Measurements from ENCODE around the gene CASK.

CASK gene

GRCh38 chrX:41956027-41956426 lies 32.7 kb upstream of the CASK start:
- ChIA-PET POLR2A (no interaction called here), CTCF (no interaction called here)
- TF ChIP-seq CTCF (IDR thresholded peaks at IDR 0.05; ENCODE audit: control extremely low read depth, extremely low read depth, low read depth, missing control alignments), result no peak
- no peak for DNase-seq (ENCODE audit: extremely low spot score)

GRCh38 chrX:41952102-41952501 lies 28.7 kb upstream of the CASK start:
- DNase-seq (ENCODE audit: extremely low spot score), result no peak
- ChIA-PET CTCF (no interaction called here), POLR2A (no interaction called here)
- TF ChIP-seq CTCF (IDR thresholded peaks at IDR 0.05; ENCODE audit: control extremely low read depth, extremely low read depth, low read depth, missing control alignments), result no peak

GRCh38 chrX:41946989-41947612 lies 23.7 kb upstream of the CASK start:
- TF ChIP-seq CTCF (IDR thresholded peaks at IDR 0.05; ENCODE audit: control extremely low read depth, extremely low read depth, low read depth, missing control alignments), result no peak
- ChIA-PET POLR2A (no interaction called here), CTCF (no interaction called here)
- DNase-seq (ENCODE audit: extremely low spot score), result no peak

- DNase-seq (ENCODE audit: extremely low spot score), result no peak
- CTCF ChIA-PET, result no interaction called here
- POLR2A ChIA-PET, result no interaction called here
- TF ChIP-seq CTCF (IDR thresholded peaks at IDR 0.05; ENCODE audit: control extremely low read depth, extremely low read depth, low read depth, missing control alignments), result no peak
These were observed 22.9 kb upstream of the CASK start for GRCh38 chrX:41946235-41946634.

- CTCF ChIA-PET, result no interaction called here
- TF ChIP-seq CTCF (IDR thresholded peaks at IDR 0.05; ENCODE audit: control extremely low read depth, extremely low read depth, low read depth, missing control alignments), result no peak
- POLR2A ChIA-PET, result no interaction called here
- no peak for DNase-seq (ENCODE audit: extremely low spot score)
These were observed 12.5 kb upstream of the CASK start for GRCh38 chrX:41935832-41936231.

- no peak for TF ChIP-seq CTCF (IDR thresholded peaks at IDR 0.05; ENCODE audit: control extremely low read depth, extremely low read depth, low read depth, missing control alignments)
- no peak for DNase-seq (ENCODE audit: extremely low spot score)
- ChIA-PET POLR2A (no interaction called here), CTCF (no interaction called here)
These were observed 10.2 kb upstream of the CASK start for GRCh38 chrX:41933546-41933945.

GRCh38 chrX:41932885-41933284 lies 9.5 kb upstream of the CASK start:
- DNase-seq (ENCODE audit: extremely low spot score), result no peak
- CTCF ChIA-PET, result no interaction called here
- POLR2A ChIA-PET, result no interaction called here
- no peak for TF ChIP-seq CTCF (IDR thresholded peaks at IDR 0.05; ENCODE audit: control extremely low read depth, extremely low read depth, low read depth, missing control alignments)
